Astrocyte of the cerebellum (primary cell): ENCODE data around the gene TGFB1I1.
"Not testable (repeated sequence)": the region's sequence is repeated elsewhere in the genome, so short reads cannot be mapped to it uniquely, and the experiment has no call there.

ENCODE experiments used
- DNase-seq: peaks from one replicate; pipeline ENCODE4 v3.0.0-alpha.2; 2011; ENCODE audit warnings: low read depth
- H3K4me3 ChIP-seq: 2 replicates; pipeline ENCODE4 v1.5.1; 2011; ENCODE audit warnings: mild to moderate bottlenecking, low read depth, low read length, moderate library complexity
- CTCF ChIP-seq: IDR thresholded peaks from 2 replicates; pipeline ENCODE4 v1.5.1; 2012; ENCODE audit warnings: low read length, low read depth, moderate library complexity, mild to moderate bottlenecking; ENCODE audit errors: missing control alignments
- in situ Hi-C: cut with HindIII; loops from 2 replicates; pipeline ENCODE4 v1.10.0; 2017; ENCODE audit warnings: low sequenced_read_pairs

The TGFB1I1 gene

GRCh38 chr16:31519759-31520431 is 47.9 kb downstream of the TGFB1I1 start:
- DNase-seq = no peak
- TF ChIP-seq CTCF = no peak
- no peak overlapping the region for H3K4me3 ChIP-seq
- in situ Hi-C loops = no loop called here

DNA sequence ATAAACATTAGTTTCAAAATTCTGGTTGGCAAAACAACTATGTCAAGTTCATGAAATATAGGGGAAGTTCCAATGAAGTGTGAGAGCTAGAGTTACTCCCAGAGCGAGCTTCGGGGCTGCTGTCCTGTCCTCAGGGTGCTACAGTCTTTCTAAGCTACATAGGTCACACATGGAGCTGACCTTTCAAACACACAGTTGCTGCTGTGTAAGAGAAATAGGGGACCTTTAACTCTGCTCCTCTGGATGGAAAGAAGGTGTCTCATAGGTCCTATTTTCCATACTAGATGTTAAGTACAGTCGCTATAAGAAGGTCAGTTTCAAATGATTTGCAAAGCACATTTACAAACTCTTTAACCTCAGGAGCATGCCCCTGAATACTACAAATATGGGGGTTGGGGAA is 49.4 kb downstream of the TGFB1I1 start:
- DNase-seq = no peak
- in situ Hi-C loops = no loop called here
- no peak for TF ChIP-seq CTCF
- H3K4me3 ChIP-seq = no peak overlapping the region

DNA sequence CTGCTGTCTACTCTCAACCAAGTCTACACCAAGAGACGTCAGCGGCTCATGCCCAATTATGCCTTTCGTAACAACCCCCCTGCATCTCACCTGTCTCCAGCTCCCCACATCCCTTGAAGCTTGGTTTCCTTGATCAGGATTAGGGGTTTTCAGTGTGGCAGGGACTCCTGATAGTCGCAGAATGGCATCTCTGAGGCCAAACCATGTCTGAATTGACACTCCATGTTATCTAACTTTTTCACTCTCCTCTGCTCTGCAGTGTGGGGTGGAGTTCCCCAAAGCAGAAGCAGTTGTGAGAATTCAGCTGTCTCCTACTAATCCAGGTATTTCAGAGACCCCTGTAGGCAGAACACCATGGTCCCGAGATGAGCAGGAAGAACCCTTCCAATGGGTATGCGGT is 50.1 kb downstream of the TGFB1I1 start:
- DNase-seq = no peak
- in situ Hi-C loops = no loop called here
- H3K4me3 ChIP-seq = no peak overlapping the region
- TF ChIP-seq CTCF = no peak

- DNase-seq, H3K4me3 ChIP-seq, in situ Hi-C loops: not testable (repeated sequence)
Measured at GRCh38 chr16:31523768-31524167, 51.8 kb downstream of the TGFB1I1 start.

GRCh38 chr16:31525113-31525512 is 53.2 kb downstream of the TGFB1I1 start:
- in situ Hi-C loops = no loop called here
- TF ChIP-seq CTCF = no peak
- H3K4me3 ChIP-seq = no peak overlapping the region
- DNase-seq = no peak
